ENCODE data around the gene C17orf75.
"Not testable (repeated sequence)": the region's sequence is repeated elsewhere in the genome, so short reads cannot be mapped to it uniquely, and the experiment has no call there.

Gene C17orf75

GRCh38 chr17:32345951-32346600 is 4.1 kb upstream of the C17orf75 start:
- DNase-seq (ENCODE audit: low read depth in 2 of 2): no peak

- no peak for DNase-seq (ENCODE audit: low read depth in 2 of 2)
Measured at GRCh38 chr17:32342603-32343325, 791 bp upstream of the C17orf75 start.

- peak; percentile 11 to 23 for DNase-seq (ENCODE audit: low read depth in 2 of 2)
Measured at GRCh38 chr17:32341141-32341856, 674 bp downstream of the C17orf75 start.

GRCh38 chr17:32335687-32336086 is 6.3 kb downstream of the C17orf75 start:
- DNase-seq (ENCODE audit: low read depth in 2 of 2): no peak

- DNase-seq (ENCODE audit: low read depth in 2 of 2): no peak
Measured at GRCh38 chr17:32335046-32335445, 6.9 kb downstream of the C17orf75 start.

GRCh38 chr17:32333187-32333586 is 8.8 kb downstream of the C17orf75 start:
- no peak for DNase-seq (ENCODE audit: low read depth in 2 of 2)

GRCh38 chr17:32331243-32332040 is 10.5 kb downstream of the C17orf75 start:
- no peak for DNase-seq (ENCODE audit: low read depth in 2 of 2)

- no peak for DNase-seq (ENCODE audit: low read depth in 2 of 2)
Measured at GRCh38 chr17:32330147-32330546, 11.8 kb downstream of the C17orf75 start.

GRCh38 chr17:32327911-32328310 is 14.1 kb downstream of the C17orf75 start:
- no peak for DNase-seq (ENCODE audit: low read depth in 2 of 2)

- no peak for DNase-seq (ENCODE audit: low read depth in 2 of 2)
Measured at GRCh38 chr17:32323811-32324491, 18.0 kb downstream of the C17orf75 start.

GRCh38 chr17:32323046-32323445 is 18.9 kb downstream of the C17orf75 start:
- DNase-seq (ENCODE audit: low read depth in 2 of 2): no peak

- no peak for DNase-seq (ENCODE audit: low read depth in 2 of 2)
Measured at GRCh38 chr17:32320847-32321246, 21.1 kb downstream of the C17orf75 start.

- DNase-seq (ENCODE audit: low read depth in 2 of 2): not testable (repeated sequence)
Measured at GRCh38 chr17:32320080-32320479, 21.9 kb downstream of the C17orf75 start.

GRCh38 chr17:32319548-32319905 is 22.4 kb downstream of the C17orf75 start:
- peak; percentile 62 to 64 for DNase-seq (ENCODE audit: low read depth in 2 of 2)

GRCh38 chr17:32318071-32318470 is 23.9 kb downstream of the C17orf75 start:
- DNase-seq (ENCODE audit: low read depth in 2 of 2): no peak

GRCh38 chr17:32317353-32317752 is 24.6 kb downstream of the C17orf75 start:
- DNase-seq (ENCODE audit: low read depth in 2 of 2): no peak

GRCh38 chr17:32316653-32317052 is 25.3 kb downstream of the C17orf75 start:
- not testable (repeated sequence) for DNase-seq (ENCODE audit: low read depth in 2 of 2)

GRCh38 chr17:32315171-32315570 is 26.8 kb downstream of the C17orf75 start:
- no peak for DNase-seq (ENCODE audit: low read depth in 2 of 2)

GRCh38 chr17:32314636-32315035 is 27.3 kb downstream of the C17orf75 start:
- DNase-seq (ENCODE audit: low read depth in 2 of 2): no peak

GRCh38 chr17:32311028-32311536 is 30.9 kb downstream of the C17orf75 start:
- no peak for DNase-seq (ENCODE audit: low read depth in 2 of 2)

- DNase-seq (ENCODE audit: low read depth in 2 of 2): no peak
Measured at GRCh38 chr17:32307658-32308057, 34.3 kb downstream of the C17orf75 start.
